Esophagus (tissue), 2 donors: ENCODE results near the gene EYS. TPM values are rescaled to one million over a fixed set of nuclear protein-coding genes. Genes with fewer than 3 reads are reported as not detected.

Source experiments
- H3K27ac ChIP-seq, 2 donors: one replicate each; pipeline ENCODE4 v1.5.1; 2013; ENCODE audit warnings: low read depth in 2 of 2, mild to moderate bottlenecking in 2 of 2, inconsistent platforms in 1 of 2, low read length in 1 of 2, moderate library complexity in 1 of 2
- H3K27me3 ChIP-seq, 2 donors: one replicate each; pipeline ENCODE4 v1.6.1; 2013; ENCODE audit warnings: low read length in 2 of 2, control low read depth in 1 of 2, mild to moderate bottlenecking in 1 of 2; ENCODE audit not compliant: insufficient read depth in 2 of 2, control insufficient read depth in 1 of 2
- H3K36me3 ChIP-seq, 2 donors: one replicate each; pipeline ENCODE4 v1.6.1; 2013; ENCODE audit warnings: low read length in 1 of 2; ENCODE audit not compliant: control insufficient read depth in 2 of 2, insufficient read depth in 2 of 2
- H3K4me1 ChIP-seq, 2 donors: one replicate each; pipeline ENCODE4 v1.6.1; 2013; ENCODE audit warnings: low read length in 1 of 2; ENCODE audit not compliant: control insufficient read depth in 2 of 2, insufficient read depth in 2 of 2
- H3K4me3 ChIP-seq, 2 donors: one replicate each; pipeline ENCODE4 v1.5.1; 2013; ENCODE audit warnings: low read length in 2 of 2, mild to moderate bottlenecking in 2 of 2, low read depth in 1 of 2, moderate library complexity in 1 of 2
- H3K9me3 ChIP-seq, 2 donors: one replicate each; pipeline ENCODE4 v1.6.1; 2013; ENCODE audit warnings: mild to moderate bottlenecking in 2 of 2, low read depth in 1 of 2, low read length in 1 of 2, moderate library complexity in 1 of 2; ENCODE audit not compliant: control insufficient read depth in 2 of 2, insufficient read depth in 1 of 2
- WGBS, 2 donors: extraction: QIAGEN DNeasy Blood & Tissue Kit; methylation state at CpG; one replicate each; pipeline ENCODE4 v1.1.7; 2013; 5-methylcytosine and 5-hydroxymethylcytosine counted together
- polyA plus RNA-seq, 2 donors: library from polyadenylated mRNA; stranded (reverse); fragments of 200-250 nt; gene quantifications; one replicate each; pipeline ENCODE4 v1.2.3, GENCODE V29; 2013
- donor health status: healthy with polysubstance abuse.
- donor health status: Bipolar disorder and iron deficiency.

The EYS gene
- polyA plus RNA-seq, 2 donors, result not detected

GRCh38 chr6:63795006-63795405 is 1912.0 kb downstream of the EYS start:
- Histone ChIP-seq H3K27me3 (no peaks in the 10 kb centered on the region), H3K27ac (no peak overlapping the region), H3K36me3 (no peaks in the 10 kb centered on the region), H3K4me1 (peaks cover 0 to 2% of the 10 kb centered on the region in 2 donors), H3K9me3 (no peaks in the 10 kb centered on the region), H3K4me3 (no peak overlapping the region)

- Histone ChIP-seq H3K4me1 (no peaks in the 10 kb centered on the region), H3K4me3 (no peak overlapping the region), H3K36me3 (no peaks in the 10 kb centered on the region), H3K27ac (no peak overlapping the region), H3K27me3 (no peaks in the 10 kb centered on the region), H3K9me3 (no peaks in the 10 kb centered on the region)
- whole genome bisulfite sequencing, 2 donors, result 77 to 80% methylated on average over 4 of the region's 4 CpGs
These were observed 1913.4 kb downstream of the EYS start for GRCh38 chr6:63793465-63794137.

- Histone ChIP-seq H3K4me3 (no peak overlapping the region), H3K4me1 (no peaks in the 10 kb centered on the region), H3K27me3 (no peaks in the 10 kb centered on the region), H3K27ac (no peak overlapping the region), H3K36me3 (no peaks in the 10 kb centered on the region), H3K9me3 (no peaks in the 10 kb centered on the region)
- 67 to 68% methylated on average over 3 of the region's 3 CpGs for WGBS, 2 donors
These were observed 1914.1 kb downstream of the EYS start for GRCh38 chr6:63792736-63793464.

GRCh38 chr6:63790334-63790733 is 1916.7 kb downstream of the EYS start:
- no peaks in the 10 kb centered on the region for H3K4me1 ChIP-seq
- H3K27ac ChIP-seq, result no peak overlapping the region
- H3K9me3 ChIP-seq, result no peaks in the 10 kb centered on the region
- WGBS, 2 donors, result 84 to 87% methylated on average over 3 of the region's 3 CpGs
- H3K27me3 ChIP-seq, result no peaks in the 10 kb centered on the region
- H3K36me3 ChIP-seq, result no peaks in the 10 kb centered on the region
- no peak overlapping the region for H3K4me3 ChIP-seq

GRCh38 chr6:63789699-63790098 is 1917.3 kb downstream of the EYS start:
- Histone ChIP-seq H3K27ac (no peak overlapping the region), H3K36me3 (no peaks in the 10 kb centered on the region), H3K4me3 (no peak overlapping the region), H3K27me3 (no peaks in the 10 kb centered on the region), H3K9me3 (no peaks in the 10 kb centered on the region), H3K4me1 (no peaks in the 10 kb centered on the region)
- WGBS, 2 donors, result 66 to 73% methylated on average over 3 of the region's 3 CpGs

- no peak overlapping the region for H3K27ac ChIP-seq
- H3K9me3 ChIP-seq, result no peaks in the 10 kb centered on the region
- WGBS, 2 donors, result 64 to 70% methylated on average over 2 of the region's 2 CpGs
- H3K36me3 ChIP-seq, result no peaks in the 10 kb centered on the region
- H3K4me1 ChIP-seq, result no peaks in the 10 kb centered on the region
- no peak overlapping the region for H3K4me3 ChIP-seq
- no peaks in the 10 kb centered on the region for H3K27me3 ChIP-seq
These were observed 1918.5 kb downstream of the EYS start for GRCh38 chr6:63788569-63788968.

GRCh38 chr6:63787021-63787420 is 1920.0 kb downstream of the EYS start:
- H3K27ac ChIP-seq, result no peak overlapping the region
- no peaks in the 10 kb centered on the region for H3K27me3 ChIP-seq
- H3K4me3 ChIP-seq, result no peak overlapping the region
- 80 to 81% methylated on average over 1 of the region's 1 CpG for WGBS, 2 donors
- no peaks in the 10 kb centered on the region for H3K9me3 ChIP-seq
- H3K4me1 ChIP-seq, result no peaks in the 10 kb centered on the region
- no peaks in the 10 kb centered on the region for H3K36me3 ChIP-seq

GRCh38 chr6:63785006-63785405 is 1922.0 kb downstream of the EYS start:
- H3K4me3 ChIP-seq, result no peak overlapping the region
- H3K9me3 ChIP-seq, result no peaks in the 10 kb centered on the region
- no peaks in the 10 kb centered on the region for H3K27me3 ChIP-seq
- no peak overlapping the region for H3K27ac ChIP-seq
- H3K4me1 ChIP-seq, result no peaks in the 10 kb centered on the region
- no peaks in the 10 kb centered on the region for H3K36me3 ChIP-seq
- 57 to 72% methylated on average over 1 of the region's 1 CpG for WGBS, 2 donors

- Histone ChIP-seq H3K9me3 (no peaks in the 10 kb centered on the region), H3K4me3 (no peak overlapping the region), H3K4me1 (no peaks in the 10 kb centered on the region), H3K27ac (no peak overlapping the region), H3K27me3 (no peaks in the 10 kb centered on the region), H3K36me3 (no peaks in the 10 kb centered on the region)
- WGBS, 2 donors, result 75 to 78% methylated on average over 1 of the region's 1 CpG
These were observed 1923.9 kb downstream of the EYS start for GRCh38 chr6:63783096-63783495.

GRCh38 chr6:63774961-63775360 is 1932.1 kb downstream of the EYS start:
- Histone ChIP-seq H3K36me3 (no peaks in the 10 kb centered on the region), H3K27me3 (no peaks in the 10 kb centered on the region), H3K9me3 (no peaks in the 10 kb centered on the region), H3K4me1 (no peaks in the 10 kb centered on the region), H3K4me3 (no peak overlapping the region), H3K27ac (no peak overlapping the region)
- WGBS, 2 donors, result 60 to 80% methylated on average over 1 of the region's 1 CpG
